ENCODE results near the gene ARHGEF7.

Gene ARHGEF7

DNA sequence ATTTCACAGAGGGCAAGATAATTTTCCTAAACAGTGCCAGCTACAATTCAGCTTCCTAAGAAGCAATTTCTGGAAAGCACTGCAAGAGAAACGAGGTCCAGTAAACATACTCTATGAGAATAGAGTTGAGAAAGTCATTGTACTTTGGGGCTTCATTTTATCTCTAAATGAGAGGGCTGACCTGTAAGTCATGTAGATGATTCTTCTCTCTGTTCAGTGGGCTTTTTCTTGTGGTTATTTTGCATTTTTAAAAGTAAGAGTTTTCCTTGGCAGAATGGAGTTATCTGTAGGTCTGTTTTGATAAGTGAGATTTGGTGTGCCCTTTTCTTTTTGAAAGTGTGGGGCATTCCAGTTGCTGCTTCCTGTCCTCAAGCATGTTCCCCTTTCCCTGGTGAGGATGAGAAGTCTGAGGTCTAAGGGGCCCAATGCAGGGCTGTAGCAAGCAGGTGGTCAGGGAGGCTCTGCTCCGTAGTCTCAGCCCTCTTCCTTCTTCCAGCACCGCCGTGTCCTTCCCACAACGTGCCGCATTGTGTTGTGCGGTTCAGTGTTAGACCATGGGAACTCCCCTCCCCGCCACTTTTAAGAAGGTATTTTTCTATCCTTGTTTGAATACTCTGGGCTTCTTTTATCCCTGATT is 86.3 kb downstream of the ARHGEF7 start:
- DNase-seq (ENCODE audit: low spot score), result no peak

DNA sequence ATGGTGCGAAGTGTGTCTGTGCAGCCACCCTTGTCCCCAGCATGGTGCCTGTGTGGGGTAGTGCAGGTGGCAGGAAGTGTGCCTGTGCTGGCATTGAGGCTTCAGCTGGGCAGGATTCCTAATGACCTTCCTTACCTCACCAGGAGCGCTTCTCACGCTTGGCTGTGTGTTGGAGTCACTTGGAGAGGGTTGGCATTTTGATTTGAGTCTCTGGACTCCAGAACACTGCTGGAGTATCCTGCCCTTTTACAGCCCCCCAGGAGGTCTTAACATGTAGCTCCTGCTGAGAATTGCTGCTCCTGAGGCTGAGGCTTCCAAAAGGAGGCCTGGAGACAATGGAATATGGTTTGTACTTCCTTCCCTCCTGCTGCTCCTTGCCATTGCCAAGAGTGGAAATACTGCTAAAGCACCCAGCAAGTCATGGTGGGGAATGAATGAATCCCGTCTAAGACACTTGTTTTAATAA is 87.1 kb downstream of the ARHGEF7 start:
- no peak for DNase-seq (ENCODE audit: low spot score)

DNA sequence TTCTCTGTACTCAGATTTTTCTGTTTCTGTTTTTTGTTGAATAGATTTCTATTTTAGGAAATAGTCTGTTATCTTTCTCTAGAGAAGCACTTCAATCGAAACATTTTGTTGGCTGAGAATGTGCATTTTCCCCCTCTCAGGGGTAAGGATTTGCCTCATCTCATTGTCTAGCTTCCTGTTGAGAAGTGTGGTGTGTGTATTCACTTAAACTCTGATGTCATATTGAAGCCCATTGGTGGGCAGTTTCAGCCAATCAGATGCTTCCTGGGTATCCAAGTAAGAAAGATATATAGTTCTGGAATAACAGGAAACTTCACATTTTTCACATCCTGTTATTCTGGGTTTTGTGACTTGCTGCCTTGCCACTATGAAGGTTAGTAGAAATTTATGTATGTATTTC is 87.6 kb downstream of the ARHGEF7 start:
- no peak for DNase-seq (ENCODE audit: low spot score)

DNA sequence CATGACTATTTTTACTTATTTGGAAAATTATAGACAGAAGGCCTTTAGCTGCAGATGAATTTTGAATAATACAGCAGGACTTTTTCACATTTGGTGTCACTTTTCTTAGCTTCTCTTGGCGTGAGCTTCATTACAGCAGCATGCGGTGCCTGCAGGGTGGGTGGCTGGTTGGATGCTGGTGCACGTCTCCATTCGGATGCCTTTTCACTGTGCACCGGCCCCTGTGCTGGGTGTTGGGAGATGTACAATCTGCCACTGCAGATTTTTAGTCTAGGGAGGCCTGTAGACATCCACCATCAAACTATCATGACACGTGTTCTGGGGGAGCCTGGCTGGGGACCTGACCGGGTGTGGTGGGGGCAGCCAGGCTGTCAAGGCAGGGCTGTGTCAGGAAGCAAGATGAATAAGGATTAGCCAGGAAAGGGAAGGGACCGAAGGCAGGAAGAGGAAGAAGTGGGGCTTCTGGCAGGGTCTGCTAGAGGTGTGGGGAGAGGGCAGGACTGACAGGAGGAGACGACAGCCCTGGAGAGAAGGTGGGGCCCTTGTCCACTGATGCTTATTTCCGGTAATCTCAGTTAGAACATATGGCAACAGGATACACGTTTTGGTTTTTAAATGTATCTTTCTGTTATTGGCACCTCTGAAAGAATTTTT is 88.8 kb downstream of the ARHGEF7 start:
- no peak for DNase-seq (ENCODE audit: low spot score)

DNA sequence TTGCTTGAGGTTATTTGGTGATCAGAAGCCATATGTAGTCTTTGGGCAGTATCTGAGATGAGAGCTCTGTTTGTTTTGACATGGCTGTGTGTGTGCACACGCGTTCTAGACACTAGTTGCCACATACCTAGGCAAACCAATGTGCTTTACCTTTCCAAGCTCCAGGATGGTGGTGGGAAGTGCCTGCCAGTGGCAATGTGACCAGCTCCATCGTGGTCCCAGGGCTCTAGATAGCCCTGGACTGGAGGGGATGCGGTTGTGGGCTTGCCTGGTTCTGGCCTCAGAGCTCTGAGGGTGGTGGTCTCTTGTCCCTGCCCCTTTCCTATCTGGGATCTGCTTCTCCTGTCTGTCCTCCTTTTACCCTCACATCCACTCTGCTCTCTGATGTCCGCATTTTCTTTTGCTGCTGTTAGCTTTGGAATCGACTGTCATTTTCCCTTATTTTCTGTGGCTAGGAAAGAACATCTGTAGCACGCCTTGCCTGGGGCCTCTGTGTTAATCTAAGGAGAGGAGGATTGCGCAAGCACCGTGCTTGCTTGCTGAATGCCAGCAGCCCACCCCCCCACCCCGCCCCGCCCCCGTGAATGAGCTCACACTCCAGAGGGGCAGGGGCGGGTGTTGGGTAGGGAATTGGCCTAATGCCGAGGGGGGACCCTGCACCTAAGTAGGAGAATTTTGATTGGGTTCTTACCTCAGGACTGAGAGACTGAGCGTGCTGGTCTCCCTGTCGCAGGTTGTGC is 89.5 kb downstream of the ARHGEF7 start:
- DNase-seq (ENCODE audit: low spot score), result no peak

DNA sequence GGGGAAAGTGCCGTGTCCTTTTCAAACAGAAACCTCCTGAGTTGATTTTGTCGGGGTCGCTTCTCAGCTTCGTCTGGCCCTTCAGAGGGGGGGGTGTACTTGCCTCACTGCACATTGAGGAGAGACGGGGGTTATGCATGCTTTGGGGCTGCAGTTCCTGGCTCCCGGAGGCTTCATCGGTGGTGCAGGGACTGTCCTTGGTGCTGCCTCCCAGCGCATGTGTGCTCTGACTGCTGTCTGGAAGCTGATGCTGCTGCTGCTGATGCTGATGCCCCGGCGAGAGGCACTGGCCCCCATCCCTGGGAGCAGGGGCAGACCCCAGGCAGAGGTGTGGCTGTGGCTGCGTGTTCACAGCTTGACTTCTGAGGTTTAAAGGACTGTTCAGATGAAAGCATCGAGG is 91.0 kb downstream of the ARHGEF7 start:
- DNase-seq (ENCODE audit: low spot score), result no peak

DNA sequence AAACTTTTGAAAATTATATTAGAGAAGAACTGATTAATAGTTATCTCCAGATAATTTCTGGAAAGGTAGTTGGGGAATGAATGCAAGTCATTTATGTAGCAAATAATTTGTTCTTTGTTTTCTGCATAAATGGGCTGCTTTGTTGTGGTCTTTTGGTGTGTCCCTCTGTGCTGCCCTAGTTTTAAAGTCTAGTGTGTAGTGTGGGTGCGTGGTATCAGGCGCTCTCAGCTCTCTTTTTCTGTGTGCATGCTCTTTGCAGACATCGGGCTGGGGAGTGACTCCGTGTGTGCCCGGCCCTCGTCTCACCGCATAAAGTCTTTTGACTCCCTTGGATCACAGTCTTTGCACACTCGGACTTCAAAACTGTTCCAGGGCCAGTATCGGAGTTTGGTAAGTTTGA is 94.5 kb downstream of the ARHGEF7 start:
- DNase-seq (ENCODE audit: low spot score), result no peak

DNA sequence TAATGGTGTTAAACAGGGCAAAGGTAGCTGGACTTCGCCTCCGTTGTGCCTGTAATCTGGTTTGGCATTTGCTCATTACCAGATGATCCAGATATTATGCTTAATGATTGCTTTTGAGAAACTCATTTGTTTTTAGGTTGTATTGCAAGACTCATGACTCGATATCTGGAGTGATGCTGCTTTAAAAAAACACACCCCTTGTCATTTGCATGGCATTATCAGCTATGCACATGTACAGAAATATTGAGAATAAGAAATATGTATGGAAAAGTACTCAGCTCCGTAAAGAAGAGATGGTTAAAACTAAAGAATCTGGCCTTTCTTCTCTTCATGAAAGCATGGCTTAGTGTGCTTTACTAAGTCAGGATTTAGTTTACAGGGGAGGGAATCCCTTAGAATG is 95.0 kb downstream of the ARHGEF7 start:
- DNase-seq (ENCODE audit: low spot score), result no peak

DNA sequence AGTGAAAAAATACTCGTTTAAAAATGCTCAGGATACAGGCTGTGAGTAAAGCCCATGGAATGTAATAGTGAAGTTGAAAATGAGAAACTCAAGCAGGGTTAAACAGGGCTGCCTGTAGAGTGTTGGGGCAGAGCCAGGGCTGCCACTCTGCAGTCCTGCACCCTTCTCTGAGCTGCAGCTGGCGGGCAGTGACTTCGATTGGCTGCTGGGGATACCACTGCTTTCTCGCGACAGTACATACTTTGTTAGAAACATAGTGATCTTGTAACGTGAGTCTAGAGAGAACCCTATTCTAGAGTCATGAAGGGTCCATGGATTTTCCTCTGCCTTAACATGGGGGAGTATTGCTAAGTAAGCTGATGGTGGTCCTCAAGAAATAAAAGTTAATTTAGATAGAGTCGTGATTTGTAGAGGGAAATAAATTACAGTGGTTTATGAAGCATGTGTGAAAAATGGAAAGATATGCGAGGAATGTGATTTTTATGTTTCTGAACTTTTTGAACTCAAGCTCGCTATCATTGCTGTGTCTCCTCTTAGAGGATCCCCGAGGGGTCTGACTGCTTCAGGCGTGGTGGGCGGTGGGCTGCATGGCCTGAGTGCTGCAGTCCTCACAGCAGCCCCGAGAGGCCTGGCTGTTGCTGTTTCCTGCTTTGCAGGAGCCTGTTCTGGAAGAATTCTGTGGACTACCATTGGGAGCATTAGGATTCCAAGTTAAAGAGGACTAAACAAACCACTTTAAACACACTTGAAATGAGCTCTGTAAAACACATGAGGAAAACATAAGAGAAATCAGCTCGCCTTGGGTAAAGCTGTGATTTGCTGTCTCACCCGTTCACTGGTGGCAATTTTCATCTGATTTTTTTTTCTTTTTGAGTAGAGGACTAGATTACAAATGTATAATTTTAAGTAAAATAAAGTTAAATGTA is 95.7 kb downstream of the ARHGEF7 start:
- no peak for DNase-seq (ENCODE audit: low spot score)

DNA sequence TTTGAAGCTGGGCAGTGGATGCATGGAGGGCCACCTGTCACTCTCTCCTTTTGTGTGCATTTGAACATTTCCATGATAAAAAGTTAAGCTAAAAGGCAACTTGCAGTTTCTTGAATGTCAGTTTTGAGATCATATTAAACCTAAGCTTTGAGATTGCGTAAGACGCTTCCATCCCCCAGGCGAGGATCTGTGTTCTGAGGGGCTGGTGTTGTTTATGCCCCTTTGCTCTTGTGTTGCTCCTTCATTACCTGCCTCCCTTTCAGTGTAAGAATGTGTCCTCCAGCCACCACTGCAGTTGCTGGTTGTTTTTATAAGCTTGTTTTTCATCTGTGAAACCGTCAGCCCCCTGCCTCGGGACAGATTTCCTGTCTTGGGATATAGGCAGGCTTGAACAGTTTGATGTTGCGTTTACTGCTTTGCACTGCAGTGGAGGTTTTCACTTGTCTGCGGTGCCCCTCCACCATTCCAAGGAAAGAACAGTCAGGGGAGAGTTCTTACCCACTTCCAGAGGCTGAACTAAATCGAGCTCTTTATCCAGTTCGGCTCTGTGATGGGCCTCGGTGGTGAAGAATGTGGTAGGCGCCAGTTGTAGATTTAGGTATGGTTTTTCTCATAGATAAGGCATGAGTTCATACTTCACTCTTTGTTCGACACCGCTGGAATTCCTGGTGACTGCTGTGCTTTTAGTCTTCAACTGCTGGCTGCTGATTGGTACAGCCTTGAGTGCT is 96.8 kb downstream of the ARHGEF7 start:
- DNase-seq (ENCODE audit: low spot score), result no peak

DNA sequence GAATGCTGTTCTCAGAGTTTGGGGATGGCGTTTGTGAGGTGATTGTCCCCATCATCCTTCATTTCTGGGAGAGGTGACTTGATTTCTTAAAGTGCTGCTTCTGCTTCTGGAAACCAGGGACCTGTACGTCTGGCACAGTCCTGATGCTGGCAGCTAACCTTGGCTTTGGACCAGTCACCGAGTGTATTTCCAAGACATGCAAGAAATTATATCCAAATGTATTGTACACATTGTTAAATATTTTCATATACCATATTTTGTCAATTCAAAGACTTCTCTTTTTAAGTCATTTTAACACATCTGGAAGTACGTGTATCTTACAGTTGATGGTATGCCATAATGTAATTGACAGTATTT is 97.4 kb downstream of the ARHGEF7 start:
- DNase-seq (ENCODE audit: low spot score), result no peak

DNA sequence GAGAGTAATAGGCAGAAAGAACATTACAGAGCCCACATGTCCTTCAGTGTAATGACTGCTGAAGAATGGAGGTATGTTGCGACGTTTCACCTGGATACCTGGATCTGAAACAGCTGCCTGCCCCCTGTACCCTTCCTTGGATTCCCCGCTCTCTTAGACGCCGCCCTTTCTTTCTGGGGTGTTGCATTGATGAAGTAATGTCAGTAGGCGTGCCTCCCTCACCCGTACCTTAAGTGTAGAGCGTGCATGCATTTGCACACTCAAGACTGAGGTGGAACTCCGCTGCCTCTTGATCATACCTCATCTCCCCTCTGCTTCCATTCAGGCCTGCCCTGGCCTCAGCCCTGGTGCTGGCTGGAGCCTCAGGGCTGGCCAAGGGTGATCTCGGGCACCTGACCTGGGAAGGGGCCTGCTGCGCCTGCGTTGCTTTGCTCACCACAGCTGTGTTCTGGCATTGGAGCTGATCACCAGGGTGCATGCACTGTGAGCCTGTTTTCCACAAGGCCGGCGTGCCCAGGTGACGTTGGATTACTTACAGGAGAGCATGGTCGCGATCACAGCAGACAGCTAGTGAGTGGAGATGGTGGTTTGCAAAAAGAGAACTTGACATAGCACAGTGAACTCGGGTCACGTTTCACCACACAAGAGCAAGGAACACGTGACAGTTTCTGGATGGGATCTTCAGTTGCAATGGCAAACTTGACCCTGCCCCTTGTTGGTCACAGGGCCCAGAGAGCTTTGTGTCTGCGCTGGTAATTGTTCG is 99.0 kb downstream of the ARHGEF7 start:
- DNase-seq (ENCODE audit: low spot score), result no peak

DNA sequence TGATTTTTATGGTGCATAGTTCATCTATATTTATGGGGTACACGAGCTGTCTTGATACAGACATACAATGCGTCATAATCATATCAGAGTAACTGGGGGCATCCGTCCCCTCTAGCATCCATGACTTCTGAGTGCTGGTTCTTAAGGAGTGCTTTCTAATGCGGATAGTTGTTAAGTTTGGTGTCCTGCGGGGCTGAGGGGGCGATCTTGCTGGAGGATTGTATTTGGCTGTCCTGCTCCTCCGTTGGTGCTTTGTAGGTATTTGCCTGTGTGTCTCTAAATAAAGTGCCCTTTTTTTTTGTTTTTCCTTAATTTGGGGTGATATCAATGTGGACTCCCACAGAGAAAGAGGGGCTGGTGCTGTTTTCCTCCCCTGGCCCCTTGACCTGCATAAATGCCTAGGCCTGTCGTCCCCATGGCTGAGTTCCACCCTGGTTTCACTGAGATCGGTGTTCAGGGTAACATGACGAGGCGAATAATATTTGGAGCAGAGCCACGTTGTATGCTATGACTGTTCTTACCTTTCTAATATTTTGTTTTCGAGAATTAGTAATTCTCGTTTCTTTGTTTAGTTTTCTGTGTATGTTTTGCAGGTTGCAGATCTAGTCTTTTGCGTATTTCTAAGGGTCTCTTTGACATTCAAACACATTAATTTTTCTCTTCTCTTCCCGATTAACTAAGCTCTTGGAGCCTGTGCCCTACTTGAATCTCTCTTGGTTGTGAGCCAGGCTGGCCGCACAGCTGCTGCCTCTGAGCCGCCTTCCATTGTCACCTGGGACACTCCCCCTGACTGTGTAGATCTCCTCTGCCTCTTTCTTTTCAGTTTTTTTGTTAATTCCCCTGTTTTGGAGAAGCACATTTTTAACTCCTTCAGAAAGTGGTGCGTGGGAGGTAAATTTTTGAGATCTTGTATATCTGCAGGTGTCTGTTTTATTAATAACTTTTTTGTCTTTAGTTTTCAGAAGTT is 100.3 kb downstream of the ARHGEF7 start:
- no peak for DNase-seq (ENCODE audit: low spot score)

DNA sequence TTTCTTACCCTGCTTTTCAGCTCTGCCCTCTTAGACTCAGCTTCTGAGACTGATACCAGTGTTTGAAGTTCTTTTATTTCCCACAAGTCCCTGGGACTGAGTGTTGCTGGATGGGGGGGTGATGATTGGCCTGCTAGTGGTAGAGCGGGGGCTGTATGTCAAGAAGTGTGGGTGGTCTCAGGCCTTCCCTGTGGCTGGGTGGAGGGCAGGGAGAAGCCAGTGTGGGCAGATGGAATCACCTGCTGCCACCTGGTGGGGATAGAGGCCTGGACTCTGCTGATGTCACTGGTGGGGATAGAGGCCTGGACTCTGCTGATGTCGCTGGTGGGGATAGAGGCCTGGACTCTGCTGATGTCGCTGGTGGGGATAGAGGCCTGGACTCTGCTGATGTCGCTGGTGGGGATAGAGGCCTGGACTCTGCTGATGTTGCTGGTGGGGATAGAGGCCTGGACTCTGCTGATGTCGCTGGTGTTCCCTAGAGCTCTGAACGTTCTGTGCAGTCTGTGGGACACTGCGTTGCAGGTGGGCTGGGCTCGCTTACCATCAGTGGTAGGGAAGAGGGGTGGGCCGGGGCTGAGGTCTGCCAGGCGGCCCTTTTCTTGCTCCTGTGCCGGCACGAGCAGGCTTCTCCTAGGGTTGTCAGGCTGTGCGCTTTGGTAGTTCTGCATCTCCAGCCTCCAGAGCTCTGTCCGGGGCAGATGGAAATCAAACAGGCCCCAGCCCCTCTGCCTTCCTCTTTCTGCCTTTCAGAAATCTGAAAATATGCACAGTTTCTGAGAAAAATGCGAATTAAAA is 101.3 kb downstream of the ARHGEF7 start:
- DNase-seq (ENCODE audit: low spot score), result no peak

DNA sequence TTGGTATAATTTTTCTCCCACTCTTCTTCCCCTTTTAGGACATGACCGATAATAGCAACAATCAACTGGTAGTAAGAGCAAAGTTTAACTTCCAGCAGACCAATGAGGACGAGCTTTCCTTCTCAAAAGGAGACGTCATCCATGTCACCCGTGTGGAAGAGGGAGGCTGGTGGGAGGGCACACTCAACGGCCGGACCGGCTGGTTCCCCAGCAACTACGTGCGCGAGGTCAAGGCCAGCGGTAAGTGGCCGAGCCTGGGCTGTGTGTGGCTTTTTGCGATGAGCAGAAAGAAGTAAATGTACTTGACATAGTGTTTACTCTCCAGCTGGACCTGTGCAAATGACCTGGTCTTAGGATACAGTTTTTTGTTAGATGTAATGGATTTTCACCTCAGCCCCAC is 102.5 kb downstream of the ARHGEF7 start:
- DNase-seq (ENCODE audit: low spot score), result no peak

DNA sequence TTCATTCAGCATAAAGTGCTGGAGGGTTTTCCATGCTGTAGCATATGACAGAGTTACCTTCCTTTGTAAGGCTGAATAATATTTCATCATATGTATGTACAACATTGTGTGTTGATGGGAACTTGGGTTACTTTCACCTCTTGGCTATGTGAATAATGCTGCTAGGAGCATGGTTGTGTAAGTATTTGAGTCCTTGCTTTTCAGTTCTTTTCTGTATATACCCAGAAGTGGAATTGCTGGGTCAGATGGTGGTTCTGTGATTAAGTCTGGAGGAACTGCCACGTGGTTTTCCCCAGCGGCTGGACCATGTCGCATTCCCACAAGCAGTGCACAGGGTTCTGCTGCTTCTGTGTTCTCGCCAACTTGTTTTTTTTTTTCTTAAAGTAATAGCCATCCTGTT is 104.2 kb downstream of the ARHGEF7 start:
- DNase-seq (ENCODE audit: low spot score), result no peak

DNA sequence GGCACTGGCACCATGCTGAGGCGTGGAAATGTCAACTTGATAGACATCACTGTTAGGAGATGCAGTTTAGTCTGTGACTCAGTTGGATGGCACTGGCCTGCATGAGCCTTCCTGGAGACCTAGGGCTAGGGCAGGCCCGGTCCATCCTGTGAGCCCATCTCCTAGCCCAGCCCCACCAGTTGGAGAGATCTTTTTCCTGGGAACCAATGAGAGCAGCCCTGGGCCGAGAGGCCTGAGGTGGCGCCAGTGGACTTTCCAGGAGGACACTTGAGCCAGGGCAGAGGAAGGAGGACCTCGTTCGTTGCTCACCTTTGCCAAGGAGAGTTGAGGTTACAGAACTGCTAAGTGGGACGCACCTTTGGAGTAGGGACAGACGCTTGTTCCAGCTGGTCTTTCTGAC is 104.8 kb downstream of the ARHGEF7 start:
- no peak for DNase-seq (ENCODE audit: low spot score)

DNA sequence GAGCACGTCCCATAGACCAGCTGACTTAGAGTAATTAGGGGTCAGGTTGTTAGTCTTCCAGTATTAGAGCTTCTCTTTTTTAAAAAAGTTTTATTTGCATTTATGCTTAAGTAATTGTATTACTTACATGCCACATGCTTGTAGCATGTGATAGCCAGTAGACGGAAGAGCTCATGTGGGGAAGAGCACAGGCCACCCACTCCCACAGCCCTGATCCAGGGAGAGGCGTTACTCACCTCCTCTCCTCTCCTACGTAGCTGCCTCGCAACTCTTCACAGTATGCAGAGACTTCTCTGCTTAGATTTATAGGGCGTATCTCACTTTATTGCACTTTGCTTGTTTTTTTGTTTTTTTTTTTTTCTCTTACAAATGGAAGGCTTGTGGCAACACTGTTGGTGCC is 110.1 kb downstream of the ARHGEF7 start:
- DNase-seq (ENCODE audit: low spot score), result no peak

Data from hematopoietic multipotent progenitor cell treated with erythropoietin and hydrocortisone succinate and interleukin-3 and kit ligand, for 17 days (in vitro differentiated cells).